ACHN (cell line): ENCODE data around the gene CEP120.
A peak's percentile ranks its signal among the peaks of the same experiment; 100 is the strongest.
"Not testable (repeated sequence)": the region's sequence is repeated elsewhere in the genome, so short reads cannot be mapped to it uniquely, and the experiment has no call there.

Source experiments
- DNase-seq: peaks from one replicate; pipeline ENCODE4 v3.0.0-alpha.2; 2015
- in situ Hi-C: cut with HindIII; loops from 2 replicates; pipeline ENCODE4 v1.10.0; 2017; ENCODE audit warnings: low sequenced_read_pairs, low pct_ligation_motif_present, low pct_unique_long_range_greater_than_20kb

CEP120 gene

DNA sequence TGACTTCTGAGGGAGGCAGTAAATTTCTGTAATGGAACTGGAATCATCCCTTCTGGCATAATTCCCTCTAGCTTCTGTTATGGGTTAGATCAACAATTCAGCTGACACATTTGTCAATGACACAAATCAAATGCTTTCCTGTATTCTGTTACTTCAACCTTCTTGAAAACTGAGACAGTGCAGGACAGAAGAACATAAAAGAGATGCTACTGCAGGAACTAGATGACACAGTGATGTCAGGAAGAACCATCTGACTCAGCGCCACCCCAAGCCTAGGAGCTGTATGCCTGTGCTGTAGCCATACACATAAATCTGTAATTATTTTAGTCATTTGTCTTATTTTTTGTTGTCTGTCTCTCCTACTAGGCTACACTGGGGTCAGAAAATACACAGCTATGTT, 18.2 kb upstream of the CEP120 start:
- in situ Hi-C loops: no loop called here
- no peak for DNase-seq

DNA sequence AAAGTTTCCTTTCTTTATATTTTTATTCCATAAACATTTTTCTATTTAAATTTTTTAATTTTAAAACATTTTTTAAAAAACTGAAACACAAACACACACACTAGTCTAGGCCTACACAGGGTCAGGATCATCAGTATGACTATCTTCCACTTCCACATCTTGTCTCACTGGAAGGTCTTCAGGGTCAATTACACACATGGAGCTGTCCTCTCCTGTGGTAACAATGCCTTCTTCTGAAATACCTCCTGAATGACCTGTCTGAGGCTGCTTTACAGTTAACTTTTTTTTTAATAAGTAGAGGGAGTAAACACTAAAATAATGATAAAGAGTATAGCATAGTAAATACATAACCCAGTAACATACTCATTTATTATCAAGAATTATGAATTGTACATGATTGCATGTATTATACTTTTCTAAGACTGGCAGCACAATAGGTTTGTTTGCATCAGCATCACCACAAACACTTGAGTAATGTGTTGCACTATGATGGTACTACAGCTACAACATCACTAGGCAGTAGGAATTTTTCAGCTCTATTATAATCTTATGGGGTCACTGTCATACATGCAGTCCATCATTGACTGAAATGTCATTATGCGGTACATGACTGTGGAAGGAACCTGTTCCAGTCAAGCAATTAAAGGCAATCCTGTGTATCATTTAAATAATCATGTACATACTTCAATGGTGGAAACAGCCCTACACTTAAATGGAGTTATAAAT, 17.4 kb upstream of the CEP120 start:
- DNase-seq: no peak
- in situ Hi-C loops: no loop called here

DNA sequence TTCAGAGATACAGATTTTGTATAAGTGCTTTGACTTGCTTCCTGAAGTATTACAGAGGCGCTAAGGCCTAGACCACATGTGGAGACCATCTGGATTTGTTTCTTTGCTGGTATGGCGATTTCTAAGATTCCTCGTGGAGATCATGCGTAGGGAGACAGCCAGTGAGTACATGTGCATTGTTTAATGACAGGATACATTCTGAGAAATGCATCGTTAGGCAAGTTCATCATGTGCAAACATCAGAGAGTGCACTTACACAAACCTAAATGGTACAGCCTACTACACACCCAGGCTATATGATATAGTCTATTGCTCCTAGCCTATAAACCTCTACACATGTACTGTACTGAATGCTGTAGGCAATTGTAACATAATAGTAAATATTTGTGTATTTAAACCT, 16.5 kb upstream of the CEP120 start:
- no peak for DNase-seq
- in situ Hi-C loops: no loop called here

GRCh38 chr5:123438902-123439301, 15.7 kb upstream of the CEP120 start:
- in situ Hi-C loops: no loop called here

DNA sequence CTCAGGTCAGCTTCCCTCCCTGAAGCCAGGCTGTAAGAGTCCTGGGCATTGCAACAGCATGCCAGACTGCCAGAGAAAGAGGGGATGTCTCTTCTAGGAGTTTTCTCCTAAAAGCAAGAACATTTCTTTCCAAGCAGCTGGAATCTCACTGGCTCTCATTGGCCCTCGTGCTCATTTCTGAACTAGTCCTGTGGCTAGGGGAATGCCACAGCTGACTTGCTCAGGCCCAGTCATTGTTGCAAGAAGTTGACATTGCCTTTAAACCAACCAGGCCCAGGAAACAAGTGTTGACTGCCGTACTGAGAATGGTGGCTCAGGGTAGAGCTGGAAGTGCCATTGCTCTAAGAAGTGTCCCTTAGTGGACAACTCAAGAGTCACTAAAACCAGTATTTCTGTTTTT, 15.0 kb upstream of the CEP120 start:
- in situ Hi-C loops: no loop called here
- DNase-seq: no peak

More at GRCh38 chr5:123438902-123439301, 15.7 kb upstream of the CEP120 start:
- DNase-seq: no peak

- in situ Hi-C loops: no loop called here
- no peak for DNase-seq
These were observed 13.0 kb upstream of the CEP120 start for GRCh38 chr5:123436201-123436600.

DNA sequence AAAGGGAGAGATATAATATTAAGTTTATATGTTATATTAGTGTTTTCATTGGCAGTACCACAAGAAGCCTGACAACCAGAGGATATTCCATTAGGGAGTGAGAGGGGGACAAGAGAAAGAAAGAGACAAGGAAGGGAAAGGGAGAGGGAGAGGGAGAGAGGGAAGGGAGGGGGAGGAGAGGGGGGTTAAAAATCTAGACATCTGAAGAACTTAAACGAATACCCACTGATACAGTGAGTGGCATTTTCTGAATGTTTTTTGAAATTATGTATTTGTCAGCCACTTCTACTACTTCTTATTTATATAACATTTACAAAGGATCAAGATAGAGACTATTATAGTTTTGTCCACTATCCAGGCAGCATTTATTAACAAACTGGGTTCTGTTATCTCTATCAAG, 11.6 kb upstream of the CEP120 start:
- in situ Hi-C loops: no loop called here
- no peak for DNase-seq

- no peak for DNase-seq
These were observed 10.4 kb upstream of the CEP120 start for GRCh38 chr5:123433596-123433995.

GRCh38 chr5:123430441-123430840, 7.2 kb upstream of the CEP120 start:
- DNase-seq, in situ Hi-C loops: not testable (repeated sequence)

More at GRCh38 chr5:123433596-123433995, 10.4 kb upstream of the CEP120 start:
- in situ Hi-C loops: no loop called here

DNA sequence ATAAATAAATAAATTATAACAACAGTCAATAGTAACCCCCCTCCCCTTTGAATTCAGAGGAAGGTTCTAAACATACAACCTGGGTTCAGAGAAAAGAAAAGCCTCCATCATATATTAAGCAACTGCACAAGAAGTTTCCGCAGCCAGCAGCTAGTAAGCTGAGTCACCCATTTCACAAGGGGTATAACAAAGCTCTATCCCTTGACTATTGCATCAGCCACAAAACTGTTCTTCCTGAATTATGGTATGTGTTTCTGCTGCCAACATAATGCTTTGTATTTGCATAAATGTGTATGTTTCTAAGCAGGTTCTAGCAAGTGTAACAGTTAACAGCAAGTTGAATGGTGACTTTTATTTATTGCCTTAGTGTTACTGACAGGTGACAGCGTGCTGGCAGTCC, 6.8 kb upstream of the CEP120 start:
- in situ Hi-C loops: no loop called here
- no peak for DNase-seq

DNA sequence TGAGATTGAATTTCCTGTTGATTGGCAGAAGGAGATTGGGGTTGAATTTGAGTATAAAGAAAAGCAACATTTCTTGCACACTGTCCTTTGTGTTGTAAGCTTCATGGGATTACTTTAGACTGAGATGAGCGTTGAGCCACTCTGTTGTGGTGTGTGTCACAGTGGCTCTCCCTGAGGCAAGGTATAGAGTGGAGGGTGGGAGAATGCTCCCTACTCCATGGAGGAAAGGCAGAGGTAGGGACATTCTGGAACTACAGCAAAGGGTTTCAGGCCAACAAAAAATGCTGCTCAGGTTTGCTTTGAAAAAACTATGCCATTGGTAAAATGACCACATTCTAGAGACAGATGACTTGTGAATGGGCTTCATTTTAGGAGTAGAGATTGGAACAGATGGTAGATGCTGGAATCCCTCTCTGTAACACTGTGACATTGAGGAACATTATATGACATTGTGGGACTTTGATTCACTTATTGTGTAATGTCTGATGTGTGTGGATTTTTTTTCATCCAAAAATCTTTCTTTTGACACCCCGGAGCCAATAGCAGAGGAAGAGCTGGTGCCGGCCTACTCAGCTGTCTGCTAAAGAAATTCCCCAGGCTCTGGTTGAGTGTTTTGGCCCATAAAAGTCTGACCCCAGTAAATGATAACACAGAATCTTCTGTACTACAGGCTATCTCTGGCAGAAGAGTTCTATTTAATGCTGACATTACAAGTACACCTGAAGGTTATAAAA, 6.2 kb upstream of the CEP120 start:
- no peak for DNase-seq
- in situ Hi-C loops: no loop called here

DNA sequence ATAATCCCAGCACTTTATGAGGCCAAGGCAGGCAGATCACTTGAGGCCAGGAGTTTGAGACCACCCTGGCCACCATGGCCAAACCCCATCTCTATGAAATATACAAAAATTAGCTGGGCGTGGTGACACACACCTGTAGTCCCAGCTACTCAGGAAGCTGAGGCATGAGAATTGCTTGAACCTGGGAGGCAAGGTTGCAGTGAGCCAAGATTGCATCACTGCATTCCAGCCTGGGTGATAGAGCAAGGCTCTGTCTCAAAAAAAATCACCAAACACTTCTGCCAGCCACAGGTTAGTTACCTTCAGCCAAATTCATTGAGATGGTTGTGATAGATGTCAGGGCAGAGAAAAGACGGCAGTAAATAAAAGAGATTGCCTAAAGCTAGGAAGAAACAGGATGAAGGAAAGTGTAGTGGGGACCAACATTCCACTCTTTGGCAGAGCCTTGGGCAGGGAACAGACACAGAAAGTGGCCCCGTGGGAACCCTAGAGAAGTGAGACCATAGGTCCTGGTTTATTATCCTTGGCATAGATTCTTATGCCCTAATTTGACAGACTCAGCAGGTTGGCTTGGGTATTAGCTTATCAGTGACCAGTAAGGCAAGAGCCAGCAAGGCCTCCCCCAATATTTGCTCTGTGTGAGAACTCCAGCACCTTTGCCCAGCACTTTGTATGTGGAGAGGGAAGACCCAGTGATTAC, 5.5 kb upstream of the CEP120 start:
- in situ Hi-C loops: no loop called here
- DNase-seq: no peak

DNA sequence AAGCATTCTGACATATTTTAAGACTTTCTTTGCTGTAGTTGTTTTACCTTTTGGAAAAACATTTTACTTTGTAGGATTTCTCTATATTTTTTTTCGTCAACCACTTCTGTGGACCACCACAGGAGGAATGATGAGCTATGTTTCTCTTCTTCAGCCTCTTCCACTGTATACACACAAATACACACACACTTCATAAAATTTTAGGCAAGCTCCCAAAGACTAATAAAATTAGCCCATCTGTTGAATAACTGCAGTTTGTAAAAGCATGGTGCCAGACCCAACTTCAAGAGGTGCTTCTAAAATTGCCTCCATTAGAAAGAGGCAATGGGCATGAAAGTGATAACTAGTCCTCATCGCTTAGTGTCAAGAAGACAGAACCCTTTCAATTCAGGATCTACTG, 4.1 kb upstream of the CEP120 start:
- no peak for DNase-seq
- in situ Hi-C loops: no loop called here

GRCh38 chr5:123425431-123425830, 2.2 kb upstream of the CEP120 start:
- no peak for DNase-seq
- in situ Hi-C loops: no loop called here

DNA sequence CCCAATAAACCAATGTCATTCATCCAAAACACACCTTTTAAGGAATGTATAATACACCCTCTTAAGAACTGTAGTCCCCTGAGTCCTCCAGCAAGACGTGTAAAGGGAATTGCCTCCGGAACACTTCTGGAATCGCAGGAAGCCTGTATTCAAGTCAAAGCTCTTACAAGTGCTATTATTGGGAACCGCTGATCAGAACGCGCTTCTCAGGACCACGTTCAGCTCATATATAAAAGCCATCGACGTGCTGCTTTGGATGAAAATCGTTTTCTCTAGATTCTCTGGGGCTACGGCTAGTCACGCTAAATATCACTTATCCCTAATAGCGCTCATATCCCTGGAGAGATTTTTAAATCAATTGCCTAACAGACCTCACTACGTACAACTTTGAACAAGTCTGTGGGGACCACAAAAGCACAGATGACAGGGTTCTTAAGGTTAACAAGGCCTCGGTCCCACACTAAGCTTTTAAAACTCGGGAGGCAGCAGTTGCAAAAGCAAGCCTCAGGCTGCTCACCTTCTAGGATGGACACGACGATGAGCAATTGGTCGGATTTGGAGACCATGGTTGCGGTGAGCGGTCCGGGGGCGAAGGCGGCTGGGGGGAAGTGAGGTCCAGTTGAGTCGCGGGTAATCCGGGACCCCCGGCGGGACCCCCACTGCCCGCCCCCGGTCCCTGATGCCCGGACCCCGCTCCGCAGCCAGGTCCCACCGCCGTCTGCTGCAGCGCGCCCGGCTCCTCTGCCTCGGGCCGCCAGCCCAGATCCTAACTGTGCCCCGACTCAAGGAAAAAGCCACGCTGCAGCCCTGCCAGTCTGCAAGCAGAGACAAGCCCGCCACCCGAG, 548 bp downstream of the CEP120 start:
- DNase-seq: peak; percentile 22
- in situ Hi-C loops: no loop called here

DNA sequence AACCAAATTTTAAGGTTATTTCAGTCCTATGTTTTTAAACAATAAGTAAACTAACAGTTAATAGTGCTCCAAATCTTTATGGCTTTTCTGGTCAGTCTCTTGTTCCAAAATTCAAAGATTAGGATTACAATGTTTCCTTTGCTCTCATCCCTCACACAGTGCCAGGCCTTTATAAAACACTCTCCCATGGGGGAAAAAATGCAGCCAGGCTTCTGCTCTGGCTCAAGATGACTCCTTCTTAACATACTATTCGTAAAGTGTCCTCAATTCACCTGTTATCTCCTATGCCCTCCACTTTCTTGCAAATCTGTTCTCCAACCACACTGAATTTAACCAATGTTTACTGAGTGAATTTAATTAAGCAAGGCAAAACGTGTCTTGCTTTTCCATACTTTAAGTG, 1.4 kb downstream of the CEP120 start:
- in situ Hi-C loops: no loop called here
- no peak for DNase-seq

DNA sequence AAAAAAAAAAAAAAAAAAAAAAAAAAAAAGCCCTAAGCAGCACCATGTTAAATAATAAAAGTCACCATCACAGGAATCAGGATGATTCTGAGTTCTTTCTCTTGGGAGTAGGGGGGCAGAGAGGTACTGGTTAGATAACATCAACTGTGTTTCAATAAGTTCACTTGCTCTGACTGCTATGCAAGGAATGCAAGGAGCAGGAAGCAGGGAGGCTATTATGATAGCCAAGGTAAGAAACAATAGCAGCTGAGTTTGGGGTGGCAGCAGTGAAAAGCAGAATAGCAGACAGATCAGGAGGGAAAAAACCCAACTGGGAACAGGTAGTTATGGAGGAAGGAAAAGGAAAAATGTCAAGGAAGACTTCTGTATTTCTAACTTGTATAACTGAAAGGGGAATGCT, 8.2 kb downstream of the CEP120 start:
- in situ Hi-C loops: no loop called here
- no peak for DNase-seq

DNA sequence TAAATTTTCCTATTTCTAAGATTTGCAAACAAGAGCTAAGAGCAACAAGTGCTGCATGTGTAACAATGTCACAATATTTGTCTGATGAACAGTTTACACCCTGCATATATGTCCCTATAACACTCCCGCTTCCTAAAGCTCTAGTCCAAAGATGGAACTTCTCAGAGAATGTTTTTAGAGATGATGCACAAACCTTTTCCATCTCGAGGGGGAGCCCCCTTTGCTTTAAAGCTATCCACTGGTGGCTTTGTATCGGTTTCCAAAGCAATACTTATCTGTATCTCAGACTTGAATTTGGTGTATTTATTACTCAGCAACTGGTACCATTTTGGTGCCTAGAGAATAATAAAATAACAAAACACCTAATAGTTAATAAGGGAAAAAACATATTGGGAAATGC, 11.0 kb downstream of the CEP120 start:
- in situ Hi-C loops: no loop called here
- no peak for DNase-seq

DNA sequence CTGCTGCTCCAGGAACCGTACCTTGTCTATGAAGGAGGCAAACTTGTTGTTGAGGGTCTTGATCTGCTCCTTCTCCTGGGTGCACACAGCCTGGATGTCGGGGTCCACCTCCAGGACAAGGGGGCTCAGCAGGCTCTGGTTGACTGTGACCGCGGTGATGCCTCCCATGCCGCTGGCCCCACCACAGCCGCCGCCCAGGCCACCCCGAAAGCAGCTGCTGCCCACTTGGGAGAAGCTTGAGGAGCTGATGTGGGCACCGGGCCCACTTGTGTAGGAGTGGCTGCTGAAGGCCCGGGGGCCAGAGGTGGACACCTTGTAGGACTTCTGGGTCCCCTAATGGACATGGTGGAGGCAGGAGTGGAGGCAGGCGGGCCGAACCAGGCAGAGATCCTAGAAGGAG, 21.2 kb downstream of the CEP120 start:
- DNase-seq, in situ Hi-C loops: not testable (repeated sequence)
